GM21528 (cell line): Measurements from ENCODE around the gene MRM3.
"Not testable (repeated sequence)": the region's sequence is repeated elsewhere in the genome, so short reads cannot be mapped to it uniquely, and the experiment has no call there.

Experiments used
- ATAC-seq: cut with Tn5 transposase; IDR thresholded peaks from one replicate; pipeline ENCODE4 v1.9.1; 2021; ENCODE audit warnings: mild to moderate bottlenecking, moderate library complexity; ENCODE audit not compliant: unreplicated experiment, low FRiP score

Gene MRM3

DNA sequence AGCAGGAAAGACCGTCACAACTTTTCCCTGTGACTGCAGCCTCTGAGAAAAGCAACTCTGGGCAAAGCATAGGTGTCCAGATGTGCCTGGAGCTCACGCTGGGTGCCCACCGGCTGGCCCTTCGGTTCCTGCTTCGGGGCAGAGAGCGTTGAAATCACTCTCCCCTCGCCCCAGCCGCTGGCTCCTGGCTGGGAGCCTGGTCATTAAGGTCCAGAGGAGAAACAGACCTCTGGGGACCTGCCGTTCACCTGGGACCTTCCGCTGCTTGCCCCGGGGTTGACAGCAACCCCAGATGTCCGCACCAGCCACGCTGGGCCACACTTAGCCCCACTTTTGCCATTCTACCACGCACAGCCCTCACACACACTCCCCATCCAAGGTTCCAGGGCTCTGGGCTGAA, 13.1 kb downstream of the MRM3 start:
- no peak for ATAC-seq

- no peak for ATAC-seq
These were observed 13.6 kb downstream of the MRM3 start for GRCh38 chr17:795721-796120.

DNA sequence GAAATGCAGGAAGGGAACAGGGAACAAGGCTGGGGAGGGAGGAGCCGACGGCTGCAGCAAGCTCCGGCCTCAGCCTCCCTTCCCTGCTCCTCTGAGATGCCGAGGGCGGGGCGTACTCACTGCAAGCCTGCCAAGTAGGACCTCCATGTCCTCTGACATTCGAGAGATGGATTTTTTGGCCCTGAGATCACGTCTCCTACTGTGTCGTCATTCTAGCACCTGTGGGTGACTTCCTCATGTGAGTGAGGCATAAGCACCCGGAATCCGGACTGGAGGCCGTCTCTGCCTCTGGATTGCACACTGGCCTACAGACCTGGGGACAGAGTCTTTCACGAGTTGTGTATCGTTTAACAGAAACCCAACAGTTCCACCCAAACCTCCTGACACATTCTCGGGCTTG, 14.5 kb downstream of the MRM3 start:
- ATAC-seq, result no peak

- ATAC-seq, result no peak
These were observed 15.2 kb downstream of the MRM3 start for GRCh38 chr17:797236-797840.

DNA sequence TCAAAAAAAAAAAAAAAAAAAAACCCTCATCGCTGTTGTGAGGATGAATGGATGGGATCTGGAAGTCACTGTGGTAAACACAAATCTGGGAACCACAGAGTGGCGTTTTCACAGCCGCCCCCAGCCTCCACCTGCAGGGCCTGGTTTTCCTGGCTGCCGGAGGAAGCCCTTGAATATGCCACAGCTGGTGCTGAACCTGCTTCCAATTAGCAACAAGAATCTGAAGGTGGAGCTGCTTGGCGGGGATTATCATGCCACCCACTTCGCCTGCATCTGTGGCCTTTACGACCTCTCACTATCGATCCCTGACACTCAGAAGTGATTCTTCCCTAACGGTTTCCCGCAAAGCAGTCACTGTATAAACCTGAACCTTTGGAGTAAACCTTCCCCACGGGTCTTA, 16.1 kb downstream of the MRM3 start:
- no peak for ATAC-seq

- ATAC-seq, result no peak
These were observed 17.1 kb downstream of the MRM3 start for GRCh38 chr17:799261-799660.

GRCh38 chr17:800446-801242, 18.5 kb downstream of the MRM3 start:
- no peak for ATAC-seq

GRCh38 chr17:801660-802059, 19.5 kb downstream of the MRM3 start:
- no peak for ATAC-seq

DNA sequence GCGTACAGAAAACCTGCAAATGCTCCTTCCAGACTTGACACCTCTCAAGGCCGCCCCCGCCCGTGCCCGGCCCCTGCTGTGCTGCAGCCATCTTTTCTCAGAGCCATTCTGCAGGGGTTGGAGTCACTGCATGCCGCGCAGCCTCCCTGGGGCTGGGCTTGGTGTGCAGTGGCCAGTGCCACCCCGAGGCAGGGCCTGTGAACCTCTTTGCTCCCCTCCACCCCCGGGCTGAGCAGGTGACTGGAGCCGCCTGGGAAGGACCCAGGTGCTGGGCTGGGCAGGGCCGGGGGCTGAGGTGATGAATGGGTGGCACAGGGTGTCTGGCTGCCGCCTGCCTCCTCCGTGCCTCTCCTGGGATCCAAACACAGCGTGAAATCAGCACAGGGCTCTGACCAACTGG, 20.3 kb downstream of the MRM3 start:
- no peak for ATAC-seq

- no peak for ATAC-seq
These were observed 21.0 kb downstream of the MRM3 start for GRCh38 chr17:802901-803881.

DNA sequence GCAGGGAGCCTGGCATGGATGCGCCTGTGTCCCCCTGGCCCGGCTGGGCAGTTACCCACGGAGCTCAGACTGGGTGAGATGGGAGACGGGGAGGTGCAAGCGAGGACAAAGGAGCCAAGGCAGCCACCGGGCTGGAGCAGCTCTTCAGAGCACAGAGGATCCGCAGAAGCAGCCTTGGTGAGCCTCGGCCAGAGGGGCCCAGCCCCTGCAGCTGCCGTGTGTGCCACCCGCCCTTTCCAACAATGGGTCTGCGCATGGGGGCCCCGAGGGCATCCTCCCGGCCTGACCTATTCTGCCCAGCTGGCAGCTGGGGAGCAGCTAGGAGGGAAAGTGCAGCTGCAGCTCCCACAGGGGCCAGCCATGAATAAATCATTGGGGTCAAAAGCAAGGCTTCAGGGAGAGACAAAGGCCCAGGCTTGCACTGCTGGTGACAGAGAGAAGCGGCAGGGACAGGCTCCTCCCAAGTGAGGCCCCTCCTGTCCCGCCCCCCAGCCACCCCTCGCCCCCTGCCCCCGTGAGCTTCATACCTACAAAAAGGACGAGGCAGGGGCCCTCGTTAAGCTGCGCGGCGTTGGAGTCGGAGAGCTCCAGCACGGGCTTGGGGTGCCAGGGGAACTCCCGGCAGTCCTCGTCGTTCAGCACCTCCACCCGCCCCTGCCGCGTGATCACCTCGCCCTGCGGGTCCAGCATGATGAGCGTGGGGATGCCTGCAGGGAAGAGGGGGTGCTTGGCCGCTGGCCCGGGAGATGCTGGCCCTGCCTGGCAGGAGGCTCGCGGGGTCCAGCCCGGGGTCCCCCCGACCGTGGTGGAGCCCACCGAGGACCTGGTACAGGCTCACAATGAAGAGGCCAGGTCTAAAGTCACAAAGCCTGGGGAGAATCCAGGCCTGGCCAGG, 22.6 kb downstream of the MRM3 start:
- no peak for ATAC-seq

GRCh38 chr17:805886-806285, 23.7 kb downstream of the MRM3 start:
- not testable (repeated sequence) for ATAC-seq

GRCh38 chr17:806346-806745, 24.2 kb downstream of the MRM3 start:
- ATAC-seq, result no peak

DNA sequence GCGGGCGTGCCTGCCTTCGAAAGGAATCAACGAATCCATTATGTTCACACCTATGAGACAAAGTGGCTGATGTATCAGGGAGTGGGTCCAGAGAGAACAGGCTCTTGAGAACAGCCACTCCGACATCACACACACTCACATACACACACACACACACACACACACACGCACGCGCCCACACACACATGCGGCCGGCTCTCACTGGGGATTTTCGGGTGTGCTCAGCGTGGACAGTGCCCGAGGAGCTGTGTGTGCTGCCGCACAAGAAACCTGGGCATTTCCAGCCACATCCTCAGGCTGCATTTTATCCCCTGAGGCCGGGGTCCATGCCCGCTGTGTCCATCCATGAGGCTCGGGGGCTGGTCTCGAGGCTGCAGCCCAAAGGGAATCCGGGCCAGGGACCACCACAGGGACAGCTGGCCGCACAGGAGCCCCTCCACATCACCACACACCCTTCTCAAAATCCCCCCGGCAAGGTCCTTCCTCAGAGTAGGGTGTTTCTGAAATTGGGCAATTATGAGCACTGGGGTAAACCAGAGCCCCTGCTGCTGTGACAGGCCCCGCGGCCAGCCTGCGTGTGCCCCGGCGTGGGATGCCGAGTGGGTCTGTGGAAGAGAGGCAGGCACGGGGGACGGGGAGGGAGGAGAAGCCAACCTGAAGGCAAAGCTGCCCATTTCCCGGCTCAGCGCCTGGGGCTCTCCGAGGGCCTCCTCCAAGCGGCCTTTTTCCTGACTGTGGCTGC, 24.8 kb downstream of the MRM3 start:
- no peak for ATAC-seq

- no peak for ATAC-seq
These were observed 25.6 kb downstream of the MRM3 start for GRCh38 chr17:807523-808294.

- ATAC-seq, result no peak
These were observed 29.1 kb downstream of the MRM3 start for GRCh38 chr17:811051-811784.

- ATAC-seq, result no peak
These were observed 30.6 kb downstream of the MRM3 start for GRCh38 chr17:812638-813204.

DNA sequence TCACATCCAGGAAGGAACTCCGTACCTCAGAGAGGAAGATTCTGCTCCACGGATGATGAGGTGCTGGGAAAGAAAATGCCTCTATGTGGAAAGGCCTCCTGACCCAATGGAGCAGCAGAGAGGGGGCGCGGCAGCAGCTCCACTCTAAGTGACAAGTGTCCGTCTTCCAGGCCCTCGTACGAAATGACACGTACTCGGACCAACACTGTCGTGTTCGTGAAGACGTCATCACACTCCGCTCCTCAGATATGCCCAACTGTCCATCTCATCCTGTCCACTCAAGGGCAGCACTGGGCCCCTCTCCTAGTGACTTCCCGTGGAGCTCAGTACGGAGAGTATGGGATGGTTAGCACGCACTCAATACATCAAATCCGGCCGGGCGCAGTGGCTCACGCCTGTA, 32.2 kb downstream of the MRM3 start:
- no peak for ATAC-seq
